Measurements from ENCODE around the gene PFKM.

The PFKM gene

DNA sequence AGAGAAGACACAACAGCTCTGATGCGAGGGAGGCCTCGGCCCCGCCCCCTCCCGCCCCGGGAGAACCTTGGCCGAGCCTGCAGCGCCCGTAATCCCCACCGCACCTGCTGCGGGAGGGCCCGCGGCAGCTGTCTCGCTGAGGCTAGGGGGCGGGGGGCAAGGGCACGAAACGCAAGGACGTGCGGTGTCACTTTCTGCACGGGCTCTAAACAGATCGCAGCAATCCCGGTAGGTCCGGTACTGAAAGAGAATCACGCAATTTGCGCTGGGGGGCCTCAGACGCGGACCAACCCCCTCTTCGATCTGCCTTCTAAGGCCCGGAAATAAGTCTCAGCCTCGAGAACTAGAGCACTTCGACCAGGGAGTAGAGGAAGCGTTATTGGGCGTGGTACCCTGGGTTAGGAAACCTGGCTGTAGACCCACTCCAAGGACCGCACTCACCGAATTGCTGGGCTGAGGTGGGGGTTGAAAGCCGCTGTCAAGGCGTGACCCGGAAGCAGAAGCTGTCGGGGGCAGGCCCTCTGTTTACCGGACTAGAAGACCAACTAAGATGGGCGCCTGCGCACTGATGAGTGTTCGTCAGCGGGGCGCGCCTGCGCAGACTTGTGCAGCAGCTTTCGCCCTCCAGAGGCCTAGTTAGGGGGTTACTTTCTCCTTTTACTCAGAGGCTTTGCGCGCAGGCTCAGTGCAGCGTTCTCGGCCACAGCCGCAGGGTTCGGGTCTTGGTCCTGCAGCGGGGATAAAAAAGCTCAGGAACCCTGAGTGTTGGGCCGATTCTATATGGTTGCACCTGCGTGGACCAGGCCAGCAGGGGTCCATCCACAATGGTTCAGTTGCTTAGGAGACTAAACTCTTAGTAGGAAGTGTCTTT is 38.1 kb downstream of the PFKM start, which contains the start of gene ASB8:
TSS of gene ASB8 (minus strand) at position 498 of the 871 bp plus-strand sequence. CDS start 4,019 bp downstream, outside the sequence.
- peak within 1 kb of the TSS; percentile 80 for H3K27ac ChIP-seq (replicated peaks)
- TF ChIP-seq GABPA (IDR thresholded peaks at IDR 0.05; ENCODE audit: low read depth) (peak; percentile 84), POLR2AphosphoS5 (IDR thresholded peaks at IDR 0.05; ENCODE audit: low read depth) (peak; percentile 53; the same call in 1 of the 2 replicates), SPI1 (IDR thresholded peaks at IDR 0.05; ENCODE audit: borderline replicate concordance, low read depth) (no peak)
- TF ChIP-seq, protein P1, sequence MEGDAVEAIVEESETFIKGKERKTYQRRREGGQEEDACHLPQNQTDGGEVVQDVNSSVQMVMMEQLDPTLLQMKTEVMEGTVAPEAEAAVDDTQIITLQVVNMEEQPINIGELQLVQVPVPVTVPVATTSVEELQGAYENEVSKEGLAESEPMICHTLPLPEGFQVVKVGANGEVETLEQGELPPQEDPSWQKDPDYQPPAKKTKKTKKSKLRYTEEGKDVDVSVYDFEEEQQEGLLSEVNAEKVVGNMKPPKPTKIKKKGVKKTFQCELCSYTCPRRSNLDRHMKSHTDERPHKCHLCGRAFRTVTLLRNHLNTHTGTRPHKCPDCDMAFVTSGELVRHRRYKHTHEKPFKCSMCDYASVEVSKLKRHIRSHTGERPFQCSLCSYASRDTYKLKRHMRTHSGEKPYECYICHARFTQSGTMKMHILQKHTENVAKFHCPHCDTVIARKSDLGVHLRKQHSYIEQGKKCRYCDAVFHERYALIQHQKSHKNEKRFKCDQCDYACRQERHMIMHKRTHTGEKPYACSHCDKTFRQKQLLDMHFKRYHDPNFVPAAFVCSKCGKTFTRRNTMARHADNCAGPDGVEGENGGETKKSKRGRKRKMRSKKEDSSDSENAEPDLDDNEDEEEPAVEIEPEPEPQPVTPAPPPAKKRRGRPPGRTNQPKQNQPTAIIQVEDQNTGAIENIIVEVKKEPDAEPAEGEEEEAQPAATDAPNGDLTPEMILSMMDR (IDR thresholded peaks at IDR 0.05; ENCODE audit: insufficient read depth, low read length) = peak; percentile 6
- TF ChIP-seq, protein P2, sequence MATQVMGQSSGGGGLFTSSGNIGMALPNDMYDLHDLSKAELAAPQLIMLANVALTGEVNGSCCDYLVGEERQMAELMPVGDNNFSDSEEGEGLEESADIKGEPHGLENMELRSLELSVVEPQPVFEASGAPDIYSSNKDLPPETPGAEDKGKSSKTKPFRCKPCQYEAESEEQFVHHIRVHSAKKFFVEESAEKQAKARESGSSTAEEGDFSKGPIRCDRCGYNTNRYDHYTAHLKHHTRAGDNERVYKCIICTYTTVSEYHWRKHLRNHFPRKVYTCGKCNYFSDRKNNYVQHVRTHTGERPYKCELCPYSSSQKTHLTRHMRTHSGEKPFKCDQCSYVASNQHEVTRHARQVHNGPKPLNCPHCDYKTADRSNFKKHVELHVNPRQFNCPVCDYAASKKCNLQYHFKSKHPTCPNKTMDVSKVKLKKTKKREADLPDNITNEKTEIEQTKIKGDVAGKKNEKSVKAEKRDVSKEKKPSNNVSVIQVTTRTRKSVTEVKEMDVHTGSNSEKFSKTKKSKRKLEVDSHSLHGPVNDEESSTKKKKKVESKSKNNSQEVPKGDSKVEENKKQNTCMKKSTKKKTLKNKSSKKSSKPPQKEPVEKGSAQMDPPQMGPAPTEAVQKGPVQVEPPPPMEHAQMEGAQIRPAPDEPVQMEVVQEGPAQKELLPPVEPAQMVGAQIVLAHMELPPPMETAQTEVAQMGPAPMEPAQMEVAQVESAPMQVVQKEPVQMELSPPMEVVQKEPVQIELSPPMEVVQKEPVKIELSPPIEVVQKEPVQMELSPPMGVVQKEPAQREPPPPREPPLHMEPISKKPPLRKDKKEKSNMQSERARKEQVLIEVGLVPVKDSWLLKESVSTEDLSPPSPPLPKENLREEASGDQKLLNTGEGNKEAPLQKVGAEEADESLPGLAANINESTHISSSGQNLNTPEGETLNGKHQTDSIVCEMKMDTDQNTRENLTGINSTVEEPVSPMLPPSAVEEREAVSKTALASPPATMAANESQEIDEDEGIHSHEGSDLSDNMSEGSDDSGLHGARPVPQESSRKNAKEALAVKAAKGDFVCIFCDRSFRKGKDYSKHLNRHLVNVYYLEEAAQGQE (IDR thresholded peaks at IDR 0.05; ENCODE audit: insufficient replicate concordance, low read depth) = peak; percentile 52
- peak; percentile 96 to 99 for DNase-seq (ENCODE audit: low read depth in 1 of 2, low spot score in 1 of 2)
- no peaks in the 10 kb centered on the region for H3K27me3 ChIP-seq (ENCODE audit: insufficient read depth, poor library complexity, severe bottlenecking)
- H3K4me3 ChIP-seq (replicated peaks; ENCODE audit: insufficient read depth, low read length) = peak within 1 kb of the TSS; percentile 95

- TF ChIP-seq GABPA (IDR thresholded peaks at IDR 0.05; ENCODE audit: low read depth) = no peak
- TF ChIP-seq, protein P1 (IDR thresholded peaks at IDR 0.05; ENCODE audit: insufficient read depth, low read length) = no peak
- no peak for TF ChIP-seq SPI1 (IDR thresholded peaks at IDR 0.05; ENCODE audit: borderline replicate concordance, low read depth)
- TF ChIP-seq, protein P2 (IDR thresholded peaks at IDR 0.05; ENCODE audit: insufficient replicate concordance, low read depth) = peak; percentile 9
- DNase-seq (ENCODE audit: low read depth in 1 of 2, low spot score in 1 of 2) = no peak
- Histone ChIP-seq H3K27ac (replicated peaks) (peak overlapping the region; percentile 80), H3K4me3 (replicated peaks; ENCODE audit: insufficient read depth, low read length) (peak overlapping the region; percentile 95), H3K27me3 (ENCODE audit: insufficient read depth, poor library complexity, severe bottlenecking) (no peaks in the 10 kb centered on the region)
Measured at GRCh38 chr12:48157889-48158370, 38.8 kb downstream of the PFKM start.

DNA sequence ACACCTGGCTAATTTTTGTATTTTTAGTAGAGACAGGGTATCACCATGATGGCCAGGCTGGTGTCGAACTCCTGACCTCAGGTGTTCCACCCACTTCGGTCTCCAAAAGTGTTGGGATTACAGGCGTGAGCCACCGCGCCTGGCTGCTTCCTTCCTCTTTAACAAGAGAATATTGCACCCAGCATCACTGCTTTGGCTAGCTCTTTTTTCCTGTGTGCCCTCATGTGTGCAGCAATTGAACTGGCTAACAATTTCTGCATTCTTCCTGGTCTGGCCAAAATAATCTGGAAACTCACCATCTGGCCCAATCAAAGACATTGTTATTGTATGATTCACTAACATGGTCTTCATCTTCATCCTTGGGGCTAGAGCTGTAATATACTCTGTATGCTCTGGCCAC is 40.9 kb downstream of the PFKM start:
- no peak for TF ChIP-seq SPI1 (IDR thresholded peaks at IDR 0.05; ENCODE audit: borderline replicate concordance, low read depth)
- TF ChIP-seq, protein P1 (IDR thresholded peaks at IDR 0.05; ENCODE audit: insufficient read depth, low read length) = no peak
- Histone ChIP-seq H3K4me3 (replicated peaks; ENCODE audit: insufficient read depth, low read length) (no peak overlapping the region), H3K27ac (replicated peaks) (peak overlapping the region; percentile 63), H3K27me3 (ENCODE audit: insufficient read depth, poor library complexity, severe bottlenecking) (no peaks in the 10 kb centered on the region)
- peak in 1 of 2 experiments; percentile 67 for DNase-seq (ENCODE audit: low read depth in 1 of 2, low spot score in 1 of 2)
